SK-N-SH treated with all-trans-retinoic acid at 6 μM for 48 hours (cell line): Measurements from ENCODE around the gene TTBK2.

Experiments
- ATAC-seq: fragments of 200-7000 bp; cut with Tn5 transposase; 3 replicates; pipeline ENCODE4 v1.9.1; 2020; ENCODE audit warnings: mild to moderate bottlenecking, moderate library complexity
- CSDC2 ChIP-seq: fragments of 250-450 bp; sonication (Bioruptor Pico); IDR thresholded peaks from 2 replicates; pipeline ENCODE4 v1.5.0; 2020; ENCODE audit warnings: mild to moderate bottlenecking, moderate library complexity
- ESRRG ChIP-seq: fragments of 250-450 bp; sonication (Bioruptor Pico); IDR thresholded peaks from 2 replicates; pipeline ENCODE4 v1.6.1; 2021; ENCODE audit warnings: mild to moderate bottlenecking
- GLIS3 ChIP-seq: fragments of 250-450 bp; sonication (Bioruptor Pico); IDR thresholded peaks from 2 replicates; pipeline ENCODE4 v1.5.0; 2020; ENCODE audit warnings: mild to moderate bottlenecking, moderate library complexity
- ISL1 ChIP-seq: fragments of 250-450 bp; sonication (Bioruptor Pico); IDR thresholded peaks from 2 replicates; pipeline ENCODE4 v2.1.2; 2022; ENCODE audit warnings: mild to moderate bottlenecking, moderate library complexity
- OSR1 ChIP-seq: fragments of 250-450 bp; sonication (Bioruptor Pico); IDR thresholded peaks from 2 replicates; pipeline ENCODE4 v1.8.0; 2022; ENCODE audit warnings: moderate library complexity, mild to moderate bottlenecking, inconsistent platforms
- PATZ1 ChIP-seq: fragments of 250-450 bp; sonication (Bioruptor Pico); IDR thresholded peaks from 2 replicates; pipeline ENCODE4 v1.8.0; 2020; ENCODE audit warnings: mild to moderate bottlenecking, moderate library complexity, borderline replicate concordance
- POU6F1 ChIP-seq: fragments of 250-450 bp; sonication (Bioruptor Pico); IDR thresholded peaks from 2 replicates; pipeline ENCODE4 v1.8.0; 2021; ENCODE audit warnings: low read depth, mild to moderate bottlenecking, moderate library complexity, borderline replicate concordance
- RARB ChIP-seq: fragments of 250-450 bp; sonication (Bioruptor Pico); IDR thresholded peaks from 2 replicates; pipeline ENCODE4 v1.8.0; 2021; ENCODE audit warnings: mild to moderate bottlenecking, moderate library complexity
- SNAI2 ChIP-seq: fragments of 250-450 bp; sonication (Bioruptor Pico); IDR thresholded peaks from 2 replicates; pipeline ENCODE4 v1.5.0; 2020; ENCODE audit warnings: mild to moderate bottlenecking, moderate library complexity
- TCF4 ChIP-seq: fragments of 250-450 bp; sonication (Bioruptor Pico); IDR thresholded peaks from 2 replicates; pipeline ENCODE4 v1.8.0; 2021; ENCODE audit warnings: mild to moderate bottlenecking, moderate library complexity, borderline replicate concordance
- TOX ChIP-seq: fragments of 250-450 bp; sonication (Bioruptor Pico); IDR thresholded peaks from 2 replicates; pipeline ENCODE4 v1.8.0; 2021; ENCODE audit warnings: mild to moderate bottlenecking, moderate library complexity, borderline replicate concordance
- TSHZ2 ChIP-seq: fragments of 250-450 bp; sonication (Bioruptor Pico); IDR thresholded peaks from 2 replicates; pipeline ENCODE4 v1.5.0; 2020; ENCODE audit warnings: mild to moderate bottlenecking, moderate library complexity
- ZC3H10 ChIP-seq: fragments of 250-450 bp; sonication (Bioruptor Pico); IDR thresholded peaks from 2 replicates; pipeline ENCODE4 v1.5.1; 2021; ENCODE audit warnings: mild to moderate bottlenecking, moderate library complexity
- ZFP3 ChIP-seq: fragments of 250-450 bp; sonication (Bioruptor Pico); IDR thresholded peaks from 2 replicates; pipeline ENCODE4 v1.5.0; 2020; ENCODE audit warnings: mild to moderate bottlenecking, moderate library complexity
- ZFP30 ChIP-seq: fragments of 450-650 bp; formaldehyde crosslinking; IDR thresholded peaks from 2 replicates; pipeline ENCODE4 v1.5.0; 2022; ENCODE audit warnings: mild to moderate bottlenecking, moderate library complexity
- ZNF8 ChIP-seq: fragments of 450-650 bp; formaldehyde crosslinking; IDR thresholded peaks from 2 replicates; pipeline ENCODE4 v1.5.0; 2020; ENCODE audit warnings: mild to moderate bottlenecking, moderate library complexity
- TF ChIP-seq, protein P1 (sequence below): fragments of 250-450 bp; sonication (Bioruptor Pico); IDR thresholded peaks from 2 replicates; pipeline ENCODE4 v1.5.1; 2021; ENCODE audit warnings: mild to moderate bottlenecking, moderate library complexity

Gene TTBK2

DNA sequence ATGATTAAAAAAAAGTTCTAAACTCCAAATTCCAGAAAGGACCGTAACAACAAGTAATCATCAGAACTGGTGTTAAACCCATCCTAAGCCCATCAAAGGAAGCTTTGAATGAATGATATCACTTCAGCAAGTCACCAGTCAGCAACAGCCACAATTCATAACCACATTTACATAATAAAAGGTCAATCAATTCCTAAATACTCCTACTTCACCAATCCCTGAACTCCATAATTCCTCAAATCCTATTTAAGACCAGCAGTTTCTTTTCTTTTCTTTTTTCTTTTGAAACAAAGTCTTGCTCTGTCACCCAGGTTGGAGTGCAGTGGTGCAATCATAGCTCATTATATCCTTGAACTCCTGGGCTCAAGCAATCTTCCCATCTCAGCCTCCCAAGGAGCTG lies 40.5 kb downstream of the TTBK2 start:
- ATAC-seq: no peak
- TF ChIP-seq OSR1 (CRISPR knock-in tag) (no peak), ZNF8 (CRISPR knock-in tag) (no peak), ZC3H10 (CRISPR knock-in tag) (no peak), TOX (CRISPR knock-in tag) (no peak), ISL1 (no peak), POU6F1 (CRISPR knock-in tag) (no peak), ZFP3 (CRISPR knock-in tag) (no peak), GLIS3 (no peak), SNAI2 (CRISPR knock-in tag) (no peak), PATZ1 (no peak), CSDC2 (CRISPR knock-in tag) (no peak), ESRRG (no peak), TCF4 (CRISPR knock-in tag) (no peak), ZFP30 (CRISPR knock-in tag) (no peak)

DNA sequence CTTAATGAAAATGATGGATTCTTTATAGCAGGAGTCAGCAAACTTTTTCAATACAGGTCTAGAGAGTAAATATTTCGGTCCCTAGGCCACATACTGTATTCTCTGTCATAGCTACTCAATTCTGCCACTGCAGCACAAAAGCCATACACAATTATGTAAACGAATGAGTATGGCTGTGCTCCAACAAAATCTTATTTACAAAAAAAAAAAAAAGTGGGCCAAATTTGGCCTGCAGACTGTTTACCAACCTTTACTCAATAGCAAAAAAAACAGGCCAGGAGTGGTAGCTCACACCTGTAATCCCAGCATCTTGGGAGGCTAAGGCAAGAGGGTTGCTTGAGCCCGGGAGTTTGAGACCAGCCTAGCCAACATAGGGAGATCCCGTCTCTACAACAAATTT lies 41.1 kb downstream of the TTBK2 start:
- no peak for ATAC-seq
- TF ChIP-seq ESRRG (no peak), ZFP3 (CRISPR knock-in tag) (no peak), PATZ1 (no peak), GLIS3 (no peak)
- TF ChIP-seq, protein P1, sequence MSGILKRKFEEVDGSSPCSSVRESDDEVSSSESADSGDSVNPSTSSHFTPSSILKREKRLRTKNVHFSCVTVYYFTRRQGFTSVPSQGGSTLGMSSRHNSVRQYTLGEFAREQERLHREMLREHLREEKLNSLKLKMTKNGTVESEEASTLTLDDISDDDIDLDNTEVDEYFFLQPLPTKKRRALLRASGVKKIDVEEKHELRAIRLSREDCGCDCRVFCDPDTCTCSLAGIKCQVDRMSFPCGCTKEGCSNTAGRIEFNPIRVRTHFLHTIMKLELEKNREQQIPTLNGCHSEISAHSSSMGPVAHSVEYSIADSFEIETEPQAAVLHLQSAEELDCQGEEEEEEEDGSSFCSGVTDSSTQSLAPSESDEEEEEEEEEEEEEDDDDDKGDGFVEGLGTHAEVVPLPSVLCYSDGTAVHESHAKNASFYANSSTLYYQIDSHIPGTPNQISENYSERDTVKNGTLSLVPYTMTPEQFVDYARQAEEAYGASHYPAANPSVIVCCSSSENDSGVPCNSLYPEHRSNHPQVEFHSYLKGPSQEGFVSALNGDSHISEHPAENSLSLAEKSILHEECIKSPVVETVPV: no peak

- no peak for TF ChIP-seq PATZ1
- no peak for TF ChIP-seq TSHZ2 (CRISPR knock-in tag)
- no peak for TF ChIP-seq ISL1
- no peak for TF ChIP-seq RARB
- TF ChIP-seq POU6F1 (CRISPR knock-in tag): no peak
- TF ChIP-seq TOX (CRISPR knock-in tag): no peak
- TF ChIP-seq ZFP3 (CRISPR knock-in tag): no peak
- ATAC-seq: no peak
These were observed 44.4 kb downstream of the TTBK2 start for GRCh38 chr15:42876224-42876623.
